A549 treated with AZD9567 at 1 μM for 4 hours (cell line): ENCODE data around the gene CYP2E1. TPM values are rescaled to one million over a fixed set of nuclear protein-coding genes. Genes with fewer than 3 reads are reported as not detected.

ENCODE experiments used
- total RNA-seq: library from RNA; stranded (reverse); fragments of 200-300 nt; extraction: Qiagen RNA extraction; gene quantifications from 5 replicates; pipeline ENCODE4 v1.2.3, GENCODE V29; 2022; ENCODE audit not compliant: insufficient read depth

The CYP2E1 gene
- 0.09 to 0.26 TPM (median 0.18 TPM) in 4 of 5 replicates, not detected in the other for total RNA-seq

GRCh38 chr10:133526957-133527588 is at the start of gene CYP2E1:
Gene CYP2E1, plus strand, starts transcription at chr10:133527363. Its CDS starts 33 bp downstream, at chr10:133527396.

GRCh38 chr10:133565441-133566294 is 38.5 kb downstream of the CYP2E1 start, which contains the start of gene SYCE1:
Gene SYCE1, minus strand, starts transcription at chr10:133565583. Its CDS starts 54 bp downstream, at chr10:133565529.

Other genes with a start within 250 kb of the CYP2E1 start
- gene TUBGCP2, start 218.5 kb upstream of the CYP2E1 start, total RNA-seq: 38.0 to 58.2 TPM (median 42.4 TPM) in 5 replicates
- gene ZNF511, start 218.4 kb upstream of the CYP2E1 start, total RNA-seq: 60.6 to 74.7 TPM (median 73.4 TPM) in 5 replicates
- 0.49 to 0.70 TPM (median 0.67 TPM) in 4 of 5 replicates, not detected in the other for gene CALY, start 190.5 kb upstream of the CYP2E1 start, total RNA-seq
- gene PRAP1, start 180.0 kb upstream of the CYP2E1 start, total RNA-seq: 0.10 TPM in 1 of 5 replicates, not detected in the others
- gene FUOM, start 169.3 kb upstream of the CYP2E1 start, total RNA-seq: 13.0 to 17.6 TPM (median 15.4 TPM) in 5 replicates
- gene ECHS1, start 154.0 kb upstream of the CYP2E1 start, total RNA-seq: 132 to 164 TPM (median 150 TPM) in 5 replicates
- 1.8 to 5.0 TPM (median 2.2 TPM) in 5 replicates for gene PAOX, start 148.1 kb upstream of the CYP2E1 start, total RNA-seq
- 46.6 to 58.9 TPM (median 58.0 TPM) in 5 replicates for gene MTG1, start 133.2 kb upstream of the CYP2E1 start, total RNA-seq
- gene SPRN, start 102.7 kb upstream of the CYP2E1 start, total RNA-seq: 0.22 to 0.34 TPM (median 0.24 TPM) in 4 of 5 replicates, not detected in the other
- gene SCART1, start 73.4 kb upstream of the CYP2E1 start, total RNA-seq: 0.21 to 0.30 TPM (median 0.22 TPM) in 4 of 5 replicates, not detected in the other
- gene SYCE1, start 38.2 kb downstream of the CYP2E1 start, total RNA-seq: not detected in 5 replicates
- 0.15 to 0.22 TPM (median 0.21 TPM) in 4 of 5 replicates, not detected in the other for gene FRG2B, start 99.4 kb downstream of the CYP2E1 start, total RNA-seq